D341Med (cell line): ENCODE measurements around the gene CCL24.
"Not testable (repeated sequence)": the region's sequence is repeated elsewhere in the genome, so short reads cannot be mapped to it uniquely, and the experiment has no call there.

Experiments
- DNase-seq: peaks from one replicate; pipeline ENCODE4 v3.0.0; 2012; ENCODE audit warnings: low spot score

CCL24 gene

GRCh38 chr7:75819711-75820110, 6.1 kb upstream of the CCL24 start:
- DNase-seq = no peak

GRCh38 chr7:75818472-75818871, 4.9 kb upstream of the CCL24 start:
- DNase-seq = no peak

- peak; percentile 20 for DNase-seq
These were observed 3.5 kb upstream of the CCL24 start for GRCh38 chr7:75817116-75817515.

- peak; percentile 35 for DNase-seq
These were observed 1.9 kb upstream of the CCL24 start for GRCh38 chr7:75815418-75816064.

GRCh38 chr7:75814407-75814947, 871 bp upstream of the CCL24 start:
- no peak for DNase-seq

GRCh38 chr7:75813084-75813483, 522 bp downstream of the CCL24 start:
- no peak for DNase-seq

GRCh38 chr7:75811894-75812678, 1.5 kb downstream of the CCL24 start:
- no peak for DNase-seq

GRCh38 chr7:75809396-75809795, 4.2 kb downstream of the CCL24 start:
- DNase-seq = no peak

- DNase-seq = no peak
These were observed 5.5 kb downstream of the CCL24 start for GRCh38 chr7:75808106-75808505.

- DNase-seq = no peak
These were observed 6.2 kb downstream of the CCL24 start for GRCh38 chr7:75807452-75807851.

- DNase-seq = peak; percentile 8
These were observed 6.9 kb downstream of the CCL24 start for GRCh38 chr7:75806560-75807307.

- DNase-seq = no peak
These were observed 8.9 kb downstream of the CCL24 start for GRCh38 chr7:75804705-75805104.

- DNase-seq = no peak
These were observed 9.6 kb downstream of the CCL24 start for GRCh38 chr7:75804004-75804403.

GRCh38 chr7:75802552-75802821, 11.1 kb downstream of the CCL24 start:
- no peak for DNase-seq

- DNase-seq = no peak
These were observed 14.8 kb downstream of the CCL24 start for GRCh38 chr7:75798770-75799169.

- no peak for DNase-seq
These were observed 17.2 kb downstream of the CCL24 start for GRCh38 chr7:75796420-75796819.

- DNase-seq = no peak
These were observed 17.7 kb downstream of the CCL24 start for GRCh38 chr7:75795831-75796285.

- no peak for DNase-seq
These were observed 19.9 kb downstream of the CCL24 start for GRCh38 chr7:75793676-75794075.

- not testable (repeated sequence) for DNase-seq
These were observed 21.0 kb downstream of the CCL24 start for GRCh38 chr7:75792567-75792966.

- DNase-seq = no peak
These were observed 24.2 kb downstream of the CCL24 start for GRCh38 chr7:75789361-75789924.

GRCh38 chr7:75788154-75788847, 25.3 kb downstream of the CCL24 start:
- not testable (repeated sequence) for DNase-seq

- not testable (repeated sequence) for DNase-seq
These were observed 30.5 kb downstream of the CCL24 start for GRCh38 chr7:75783058-75783457.
